Neutrophil (primary cell): ENCODE measurements around the gene EOMES.

Source experiments
- H3K27ac ChIP-seq: fragments of 200-600 bp; sonication (generic); 2 replicates; pipeline ENCODE4 v1.5.1; 2016; ENCODE audit warnings: mild to moderate bottlenecking, moderate library complexity
- H3K27me3 ChIP-seq: fragments of 200-600 bp; sonication (generic); 2 replicates; pipeline ENCODE4 v1.6.0; 2016; ENCODE audit warnings: mild to moderate bottlenecking
- H3K36me3 ChIP-seq: fragments of 200-600 bp; sonication (generic); 2 replicates; pipeline ENCODE4 v1.5.1; 2017
- H3K4me1 ChIP-seq, 2 experiments: fragments of 200-600 bp in 1 of 2; sonication (generic) in 1 of 2; 1 replicate in 1 of 2; 2 replicates in 1 of 2; pipeline versions ENCODE4 v1.5.1 to v1.6.1; 2013 to 2016; ENCODE audit warnings: low read depth in 1 of 2, low read length in 1 of 2, mild to moderate bottlenecking in 1 of 2, moderate library complexity in 1 of 2; ENCODE audit not compliant: control insufficient read depth in 1 of 2, insufficient read depth in 1 of 2
- H3K4me3 ChIP-seq, 2 experiments: fragments of 200-600 bp in 1 of 2; sonication (generic) in 1 of 2; 1 replicate in 1 of 2; 2 replicates in 1 of 2; pipeline ENCODE4 v1.5.1; 2013 to 2016; ENCODE audit warnings: low read depth in 1 of 2, low read length in 1 of 2, mild to moderate bottlenecking in 1 of 2, moderate library complexity in 1 of 2
- H3K9me3 ChIP-seq: fragments of 200-600 bp; sonication (generic); 2 replicates; pipeline ENCODE4 v1.5.1; 2016
- TF ChIP-seq, protein P1 (sequence below): fragments of 200-600 bp; sonication (generic); IDR thresholded peaks from 2 replicates; pipeline ENCODE4 v1.5.1; 2016; ENCODE audit warnings: antibody characterized with exemption

EOMES gene

DNA sequence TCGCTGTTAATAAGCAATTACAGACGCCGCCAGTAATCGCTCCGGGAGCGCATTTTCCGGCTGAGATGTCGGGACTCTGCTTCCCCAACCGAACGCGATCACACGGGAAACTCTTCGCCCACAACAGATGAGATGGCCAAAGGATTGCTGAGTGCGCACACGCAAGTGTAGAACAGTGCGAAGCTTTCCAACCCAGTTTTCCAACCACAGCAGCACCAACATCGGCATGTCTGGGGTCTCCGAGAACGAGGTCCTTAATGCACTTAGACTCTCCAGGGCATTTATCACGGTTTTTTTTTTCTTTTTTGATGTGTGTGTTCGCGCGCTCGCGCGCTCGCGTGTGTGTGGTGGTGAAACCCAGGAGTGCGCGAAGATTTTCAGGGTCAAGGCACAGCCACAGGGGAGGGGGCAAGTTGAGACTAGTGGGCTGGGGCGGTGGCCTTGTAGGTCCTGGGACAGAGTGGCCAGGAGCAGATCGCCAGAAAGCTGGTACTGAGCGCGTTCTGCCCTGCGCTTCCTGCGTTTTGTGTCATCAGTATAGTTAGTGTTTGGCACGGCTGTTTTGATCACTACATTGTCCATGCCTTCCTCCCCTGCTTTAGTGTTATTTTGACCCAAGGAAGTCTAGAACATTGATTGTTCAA is 1.8 kb upstream of the EOMES start:
- no peaks in the 10 kb centered on the region for H3K36me3 ChIP-seq
- TF ChIP-seq, protein P1, sequence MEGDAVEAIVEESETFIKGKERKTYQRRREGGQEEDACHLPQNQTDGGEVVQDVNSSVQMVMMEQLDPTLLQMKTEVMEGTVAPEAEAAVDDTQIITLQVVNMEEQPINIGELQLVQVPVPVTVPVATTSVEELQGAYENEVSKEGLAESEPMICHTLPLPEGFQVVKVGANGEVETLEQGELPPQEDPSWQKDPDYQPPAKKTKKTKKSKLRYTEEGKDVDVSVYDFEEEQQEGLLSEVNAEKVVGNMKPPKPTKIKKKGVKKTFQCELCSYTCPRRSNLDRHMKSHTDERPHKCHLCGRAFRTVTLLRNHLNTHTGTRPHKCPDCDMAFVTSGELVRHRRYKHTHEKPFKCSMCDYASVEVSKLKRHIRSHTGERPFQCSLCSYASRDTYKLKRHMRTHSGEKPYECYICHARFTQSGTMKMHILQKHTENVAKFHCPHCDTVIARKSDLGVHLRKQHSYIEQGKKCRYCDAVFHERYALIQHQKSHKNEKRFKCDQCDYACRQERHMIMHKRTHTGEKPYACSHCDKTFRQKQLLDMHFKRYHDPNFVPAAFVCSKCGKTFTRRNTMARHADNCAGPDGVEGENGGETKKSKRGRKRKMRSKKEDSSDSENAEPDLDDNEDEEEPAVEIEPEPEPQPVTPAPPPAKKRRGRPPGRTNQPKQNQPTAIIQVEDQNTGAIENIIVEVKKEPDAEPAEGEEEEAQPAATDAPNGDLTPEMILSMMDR, result no peak
- no peak overlapping the region for H3K27ac ChIP-seq
- no peaks in the 10 kb centered on the region for H3K9me3 ChIP-seq
- H3K27me3 ChIP-seq, result peaks cover 100% of the 10 kb centered on the region
- peaks cover 16 to 27% of the 10 kb centered on the region in 2 experiments for H3K4me1 ChIP-seq
- H3K4me3 ChIP-seq, result no peak overlapping the region

DNA sequence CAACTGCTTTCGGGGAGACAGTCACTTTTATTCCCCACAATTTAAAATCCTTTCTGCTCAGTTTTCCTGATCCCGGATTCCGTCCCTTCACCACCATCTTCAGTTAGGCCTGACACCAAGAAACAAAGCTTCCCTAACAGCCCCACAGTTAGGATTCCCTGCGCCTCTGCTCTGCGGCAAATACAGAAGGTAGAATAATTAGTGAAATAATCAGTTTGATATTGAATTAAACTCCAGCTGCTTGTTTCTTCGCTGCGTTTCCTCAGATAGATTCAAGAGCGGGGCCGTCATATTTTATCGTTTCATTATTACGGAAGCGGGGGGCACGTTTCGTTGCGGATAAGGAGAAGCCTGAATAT is 1.3 kb upstream of the EOMES start:
- no peaks in the 10 kb centered on the region for H3K36me3 ChIP-seq
- no peak overlapping the region for H3K4me3 ChIP-seq
- peaks cover 16 to 27% of the 10 kb centered on the region in 2 experiments for H3K4me1 ChIP-seq
- H3K27ac ChIP-seq, result no peak overlapping the region
- H3K27me3 ChIP-seq, result peaks cover 100% of the 10 kb centered on the region
- TF ChIP-seq, protein P1, result no peak
- no peaks in the 10 kb centered on the region for H3K9me3 ChIP-seq

DNA sequence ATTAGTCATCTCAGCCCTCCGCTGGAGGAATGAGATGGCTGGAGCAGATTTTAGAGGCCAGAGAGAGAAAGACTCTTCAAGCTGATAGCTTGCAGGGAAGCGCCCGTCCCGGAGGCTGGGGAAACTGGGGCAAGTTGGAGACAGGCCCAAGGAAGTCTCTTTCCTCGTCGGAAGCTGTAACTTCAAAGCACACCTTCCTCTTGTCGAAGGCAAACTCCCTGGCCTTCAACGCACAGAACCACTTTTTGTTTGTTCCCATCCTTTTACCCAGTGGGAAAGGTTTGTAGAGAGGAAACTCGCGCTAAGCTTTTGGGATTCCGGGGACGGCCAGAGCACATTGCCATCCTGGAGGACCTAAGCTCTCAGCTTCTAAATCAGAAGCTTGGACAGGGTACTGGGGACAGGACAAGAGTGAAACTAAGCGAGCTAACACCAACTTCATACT is 900 bp upstream of the EOMES start:
- Histone ChIP-seq H3K4me3 (no peak overlapping the region), H3K36me3 (no peaks in the 10 kb centered on the region), H3K27me3 (peaks cover 100% of the 10 kb centered on the region), H3K9me3 (no peaks in the 10 kb centered on the region), H3K4me1 (peaks cover 16 to 27% of the 10 kb centered on the region in 2 experiments), H3K27ac (no peak overlapping the region)
- TF ChIP-seq, protein P1, result no peak

DNA sequence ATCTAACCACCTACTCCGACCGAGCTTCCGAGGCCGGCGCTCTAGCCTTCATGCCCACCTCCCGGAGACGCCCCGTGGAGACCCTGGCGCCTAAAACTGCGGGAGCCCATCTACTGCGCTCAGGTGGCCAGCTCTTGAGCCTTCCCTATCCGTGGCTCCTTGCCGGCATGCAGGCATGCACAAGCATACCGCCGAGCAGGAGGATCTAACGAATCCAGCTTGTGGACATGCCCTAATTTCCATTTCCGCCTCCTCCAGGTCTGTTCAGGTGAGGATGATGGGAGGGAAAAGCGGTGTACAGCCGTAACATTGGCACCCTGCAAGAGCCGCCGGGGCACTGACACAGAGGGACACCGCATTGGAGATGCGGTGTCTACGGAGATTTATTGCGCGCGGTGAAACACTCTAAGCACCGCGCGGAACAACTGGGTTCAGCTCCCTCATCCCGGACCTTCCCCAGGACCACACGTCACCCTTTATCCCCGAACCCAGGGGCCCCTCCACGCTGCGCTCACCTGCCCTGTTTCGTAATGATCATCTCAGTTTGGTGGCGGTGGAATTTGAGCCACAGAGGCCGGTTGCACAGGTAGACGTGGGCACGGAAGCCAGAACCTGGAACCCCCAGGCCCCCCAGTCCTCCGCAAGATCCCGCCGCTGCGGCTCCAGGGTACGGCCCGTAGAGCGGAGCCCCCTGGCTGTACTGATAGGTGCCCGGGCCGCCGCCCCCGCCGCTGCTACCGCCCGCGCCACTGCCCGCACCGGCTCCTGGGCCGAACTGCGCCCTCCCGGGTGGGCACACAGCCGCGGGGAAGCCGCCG is 1.0 kb downstream of the EOMES start:
- no peak overlapping the region for H3K27ac ChIP-seq

DNA sequence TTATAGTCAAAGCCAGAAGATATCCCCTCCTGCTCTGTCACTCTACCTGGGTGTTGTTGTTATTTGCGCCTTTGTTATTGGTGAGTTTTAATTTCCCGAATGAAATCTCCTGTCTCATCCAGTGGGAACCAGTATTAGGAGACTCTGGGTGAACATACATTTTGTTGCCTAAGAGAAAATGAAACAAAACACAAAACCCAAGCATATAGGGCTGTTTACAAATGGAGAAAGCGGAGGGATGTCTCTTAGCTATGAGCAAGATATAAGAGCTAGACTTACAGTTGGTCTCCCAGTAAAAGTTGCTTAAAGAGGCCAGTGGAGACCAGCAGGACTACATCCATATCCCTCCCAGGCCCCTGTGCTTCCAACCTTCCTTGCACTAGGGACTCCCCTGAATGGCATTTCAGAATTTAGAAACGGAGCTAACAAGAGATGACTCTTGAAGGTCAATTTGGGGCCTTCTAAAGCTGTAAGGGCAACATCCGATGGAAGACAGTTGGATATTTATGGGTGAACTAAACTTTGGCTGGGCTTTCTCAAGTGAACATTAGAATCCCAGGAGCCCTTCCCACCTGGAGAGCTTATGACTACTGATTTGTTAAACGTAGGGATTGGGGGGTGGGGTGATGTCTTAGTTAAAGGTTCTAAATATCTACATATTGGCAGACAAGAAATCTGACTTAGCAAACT is 2.7 kb downstream of the EOMES start:
- TF ChIP-seq, protein P1, result no peak
- peaks cover 100% of the 10 kb centered on the region for H3K27me3 ChIP-seq
- no peak overlapping the region for H3K4me3 ChIP-seq
- no peaks in the 10 kb centered on the region for H3K9me3 ChIP-seq
- no peaks in the 10 kb centered on the region for H3K36me3 ChIP-seq
- peaks cover 16 to 27% of the 10 kb centered on the region in 2 experiments for H3K4me1 ChIP-seq
- no peak overlapping the region for H3K27ac ChIP-seq

More for the DNA sequence above, 1.0 kb downstream of the EOMES start:
- no peaks in the 10 kb centered on the region for H3K36me3 ChIP-seq
- no peaks in the 10 kb centered on the region for H3K9me3 ChIP-seq
- peaks cover 16 to 27% of the 10 kb centered on the region in 2 experiments for H3K4me1 ChIP-seq
- no peak overlapping the region for H3K4me3 ChIP-seq
- TF ChIP-seq, protein P1, result no peak
- peaks cover 100% of the 10 kb centered on the region for H3K27me3 ChIP-seq
